Ovary (tissue), 3 donors: ENCODE data around the gene SLC9A9.

Source experiments
- EP300 ChIP-seq: sonication (generic); formaldehyde crosslinking; IDR thresholded peaks from one replicate; pipeline ENCODE4 v1.6.1; 2017; ENCODE audit warnings: antibody characterized with exemption
- POLR2A ChIP-seq: fragments of 450-650 bp; IDR thresholded peaks from one replicate; pipeline ENCODE4 v1.6.1; 2017; ENCODE audit warnings: antibody characterized with exemption, mild to moderate bottlenecking, moderate library complexity
- TF ChIP-seq, protein P1 (sequence below), 3 donors: fragments of 450-650 bp in 2 of 3; fragments of 200-600 bp in 1 of 3; IDR thresholded peaks; one replicate each; pipeline versions ENCODE4 v1.5.1 to v1.8.0; 2016 to 2022; ENCODE audit warnings: antibody characterized with exemption in 3 of 3, mild to moderate bottlenecking in 1 of 3
- donor health status: DM: no; HTN: no; CAD: no.

DNA sequence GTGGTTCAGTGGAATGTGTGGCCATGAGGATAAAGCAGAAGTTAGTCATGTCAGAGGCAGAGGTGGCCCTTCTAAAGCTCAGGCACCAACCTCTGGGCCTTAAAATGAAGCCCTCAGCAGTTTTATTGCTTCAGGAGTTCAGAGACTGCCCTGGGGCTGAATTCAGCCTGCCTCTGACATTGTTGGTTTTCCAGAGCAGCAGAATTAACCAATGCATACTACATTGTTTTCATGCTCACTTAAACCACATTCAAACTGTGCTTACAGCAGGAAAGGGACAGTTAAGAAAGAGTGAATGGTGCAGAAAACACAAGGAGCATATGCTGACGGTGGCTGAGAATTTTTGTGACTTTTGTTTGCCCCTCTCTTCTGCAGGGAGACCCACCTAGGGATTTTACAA lies 408.5 kb downstream of the SLC9A9 start:
- TF ChIP-seq, protein P1, sequence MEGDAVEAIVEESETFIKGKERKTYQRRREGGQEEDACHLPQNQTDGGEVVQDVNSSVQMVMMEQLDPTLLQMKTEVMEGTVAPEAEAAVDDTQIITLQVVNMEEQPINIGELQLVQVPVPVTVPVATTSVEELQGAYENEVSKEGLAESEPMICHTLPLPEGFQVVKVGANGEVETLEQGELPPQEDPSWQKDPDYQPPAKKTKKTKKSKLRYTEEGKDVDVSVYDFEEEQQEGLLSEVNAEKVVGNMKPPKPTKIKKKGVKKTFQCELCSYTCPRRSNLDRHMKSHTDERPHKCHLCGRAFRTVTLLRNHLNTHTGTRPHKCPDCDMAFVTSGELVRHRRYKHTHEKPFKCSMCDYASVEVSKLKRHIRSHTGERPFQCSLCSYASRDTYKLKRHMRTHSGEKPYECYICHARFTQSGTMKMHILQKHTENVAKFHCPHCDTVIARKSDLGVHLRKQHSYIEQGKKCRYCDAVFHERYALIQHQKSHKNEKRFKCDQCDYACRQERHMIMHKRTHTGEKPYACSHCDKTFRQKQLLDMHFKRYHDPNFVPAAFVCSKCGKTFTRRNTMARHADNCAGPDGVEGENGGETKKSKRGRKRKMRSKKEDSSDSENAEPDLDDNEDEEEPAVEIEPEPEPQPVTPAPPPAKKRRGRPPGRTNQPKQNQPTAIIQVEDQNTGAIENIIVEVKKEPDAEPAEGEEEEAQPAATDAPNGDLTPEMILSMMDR (IDR thresholded peaks at IDR 0.05): no peak
- TF ChIP-seq POLR2A (no peak), EP300 (no peak)
